PFSK-1 (cell line): ENCODE results near the gene BOD1.

Experiments
- FOXP2 ChIP-seq: optimal IDR thresholded peaks from 2 replicates; pipeline ENCODE3; 2011; ENCODE audit warnings: borderline replicate concordance, control low read depth, inconsistent platforms; ENCODE audit not compliant: insufficient read depth; ENCODE audit errors: extremely low read length, extremely low read depth
- POLR2AphosphoS5 ChIP-seq: IDR thresholded peaks from 2 replicates; pipeline ENCODE4 v1.6.1; 2012; ENCODE audit warnings: low read depth, mild to moderate bottlenecking, control low read depth, low read length, moderate library complexity
- REST ChIP-seq, 2 experiments: IDR thresholded peaks; 2 replicates each; pipeline versions ENCODE4 v1.6.1 to v1.8.0; 2011 to 2012; ENCODE audit warnings: low read depth in 2 of 2, low read length in 2 of 2, control low read depth in 1 of 2, inconsistent platforms in 1 of 2, mild to moderate bottlenecking in 1 of 2, moderate library complexity in 1 of 2; ENCODE audit not compliant: insufficient read depth in 1 of 2
- SIN3A ChIP-seq: IDR thresholded peaks from 2 replicates; pipeline ENCODE4 v1.6.1; 2012; ENCODE audit warnings: mild to moderate bottlenecking, low read length, moderate library complexity, borderline replicate concordance; ENCODE audit not compliant: insufficient read depth
- TAF1 ChIP-seq: IDR thresholded peaks from 2 replicates; pipeline ENCODE4 v1.6.1; 2012; ENCODE audit warnings: low read length, control low read depth, borderline replicate concordance; ENCODE audit not compliant: insufficient read depth

GRCh38 chr5:173627860-173628392 is 11.5 kb upstream of the BOD1 start:
- TF ChIP-seq POLR2AphosphoS5 (no peak), TAF1 (no peak), REST (IDR thresholded peaks at IDR 0.05; ENCODE audit: insufficient read depth in 1 of 2, low read depth in 2 of 2, low read length in 2 of 2) (no peak), SIN3A (no peak), FOXP2 (no peak)
